Measurements from ENCODE around the gene CD37.

The CD37 gene

GRCh38 chr19:49333418-49333805, 1.8 kb upstream of the CD37 start:
- TF ChIP-seq CTCF (IDR thresholded peaks at IDR 0.05; ENCODE audit: extremely low read depth, missing control alignments), result no peak

GRCh38 chr19:49333811-49334288, 1.4 kb upstream of the CD37 start:
- no peak for TF ChIP-seq CTCF (IDR thresholded peaks at IDR 0.05; ENCODE audit: extremely low read depth, missing control alignments)
- DNase-seq (ENCODE audit: low spot score), result peak; percentile 73

More at GRCh38 chr19:49333418-49333805, 1.8 kb upstream of the CD37 start:
- DNase-seq (ENCODE audit: low spot score), result no peak

- DNase-seq (ENCODE audit: low spot score), result peak; percentile 79
- no peak for TF ChIP-seq CTCF (IDR thresholded peaks at IDR 0.05; ENCODE audit: extremely low read depth, missing control alignments)
These were observed 727 bp downstream of the CD37 start for GRCh38 chr19:49335784-49336481.

- DNase-seq (ENCODE audit: low spot score), result no peak
- no peak for TF ChIP-seq CTCF (IDR thresholded peaks at IDR 0.05; ENCODE audit: extremely low read depth, missing control alignments)
These were observed 1.5 kb downstream of the CD37 start for GRCh38 chr19:49336482-49337266.

- TF ChIP-seq CTCF (IDR thresholded peaks at IDR 0.05; ENCODE audit: extremely low read depth, missing control alignments), result no peak
- peak; percentile 4 for DNase-seq (ENCODE audit: low spot score)
These were observed 2.2 kb downstream of the CD37 start for GRCh38 chr19:49337267-49338022.

GRCh38 chr19:49338023-49338677, 2.9 kb downstream of the CD37 start:
- TF ChIP-seq CTCF (IDR thresholded peaks at IDR 0.05; ENCODE audit: extremely low read depth, missing control alignments), result no peak
- peak; percentile 5 for DNase-seq (ENCODE audit: low spot score)

Data from GM20000 (cell line).